Activated naive CD4-positive, alpha-beta T cell treated with anti-CD3 and anti-CD28 coated beads, Interleukin-2, amount 50 U/mL, for 24 hours (primary cell): ENCODE measurements around the gene TCERG1L.
"Not testable (repeated sequence)": the region's sequence is repeated elsewhere in the genome, so short reads cannot be mapped to it uniquely, and the experiment has no call there.

Source experiments
- H3K27ac Mint-ChIP-seq: one replicate; pipeline ENCODE4 v1.8.0; 2021; ENCODE audit warnings: mild to moderate bottlenecking, mixed read lengths
- H3K27me3 Mint-ChIP-seq: one replicate; pipeline ENCODE4 v1.8.0; 2021; ENCODE audit warnings: mixed read lengths
- H3K36me3 Mint-ChIP-seq: one replicate; pipeline ENCODE4 v1.8.0; 2021; ENCODE audit warnings: mixed read lengths
- H3K4me1 Mint-ChIP-seq: one replicate; pipeline ENCODE4 v1.8.0; 2021; ENCODE audit warnings: mixed read lengths
- H3K4me3 Mint-ChIP-seq: one replicate; pipeline ENCODE4 v1.8.0; 2021; ENCODE audit warnings: mild to moderate bottlenecking, mixed read lengths
- H3K9me3 Mint-ChIP-seq: one replicate; pipeline ENCODE4 v1.8.0; 2021; ENCODE audit warnings: mixed read lengths

The TCERG1L gene

GRCh38 chr10:131188494-131188893 is 123.0 kb downstream of the TCERG1L start:
- Mint-ChIP-seq H3K27ac (no peak overlapping the region), H3K4me1 (no peaks in the 10 kb centered on the region), H3K27me3 (no peaks in the 10 kb centered on the region), H3K4me3 (no peak overlapping the region), H3K9me3 (no peaks in the 10 kb centered on the region), H3K36me3 (no peaks in the 10 kb centered on the region)

GRCh38 chr10:131187926-131188325 is 123.6 kb downstream of the TCERG1L start:
- Mint-ChIP-seq H3K36me3 (no peaks in the 10 kb centered on the region), H3K4me3 (no peak overlapping the region), H3K27ac (no peak overlapping the region), H3K27me3 (no peaks in the 10 kb centered on the region), H3K9me3 (no peaks in the 10 kb centered on the region), H3K4me1 (no peaks in the 10 kb centered on the region)

GRCh38 chr10:131187274-131187673 is 124.2 kb downstream of the TCERG1L start:
- H3K27me3 Mint-ChIP-seq: no peaks in the 10 kb centered on the region
- H3K9me3 Mint-ChIP-seq: no peaks in the 10 kb centered on the region
- no peak overlapping the region for H3K27ac Mint-ChIP-seq
- no peak overlapping the region for H3K4me3 Mint-ChIP-seq
- H3K4me1 Mint-ChIP-seq: no peaks in the 10 kb centered on the region
- H3K36me3 Mint-ChIP-seq: no peaks in the 10 kb centered on the region

GRCh38 chr10:131186547-131187253 is 124.8 kb downstream of the TCERG1L start:
- Mint-ChIP-seq H3K27me3 (no peaks in the 10 kb centered on the region), H3K4me3 (no peak overlapping the region), H3K36me3 (no peaks in the 10 kb centered on the region), H3K27ac (no peak overlapping the region), H3K9me3 (no peaks in the 10 kb centered on the region), H3K4me1 (no peaks in the 10 kb centered on the region)

- Mint-ChIP-seq H3K27ac (no peak overlapping the region), H3K4me3 (no peak overlapping the region), H3K4me1 (no peaks in the 10 kb centered on the region), H3K36me3 (no peaks in the 10 kb centered on the region), H3K27me3 (no peaks in the 10 kb centered on the region), H3K9me3 (no peaks in the 10 kb centered on the region)
Observed at GRCh38 chr10:131184503-131184902, 127.0 kb downstream of the TCERG1L start.

- Mint-ChIP-seq H3K27ac (no peak overlapping the region), H3K9me3 (no peaks in the 10 kb centered on the region), H3K36me3 (no peaks in the 10 kb centered on the region), H3K27me3 (no peaks in the 10 kb centered on the region), H3K4me3 (no peak overlapping the region), H3K4me1 (no peaks in the 10 kb centered on the region)
Observed at GRCh38 chr10:131183546-131184045, 127.9 kb downstream of the TCERG1L start.

- no peaks in the 10 kb centered on the region for H3K9me3 Mint-ChIP-seq
- no peaks in the 10 kb centered on the region for H3K27me3 Mint-ChIP-seq
- no peaks in the 10 kb centered on the region for H3K36me3 Mint-ChIP-seq
- no peak overlapping the region for H3K4me3 Mint-ChIP-seq
- H3K4me1 Mint-ChIP-seq: no peaks in the 10 kb centered on the region
- H3K27ac Mint-ChIP-seq: no peak overlapping the region
Observed at GRCh38 chr10:131181456-131181855, 130.1 kb downstream of the TCERG1L start.

GRCh38 chr10:131180740-131181415 is 130.6 kb downstream of the TCERG1L start:
- no peaks in the 10 kb centered on the region for H3K27me3 Mint-ChIP-seq
- no peak overlapping the region for H3K4me3 Mint-ChIP-seq
- no peak overlapping the region for H3K27ac Mint-ChIP-seq
- no peaks in the 10 kb centered on the region for H3K4me1 Mint-ChIP-seq
- H3K9me3 Mint-ChIP-seq: no peaks in the 10 kb centered on the region
- no peaks in the 10 kb centered on the region for H3K36me3 Mint-ChIP-seq

- Mint-ChIP-seq H3K9me3 (no peaks in the 10 kb centered on the region), H3K4me3 (no peak overlapping the region), H3K27ac (no peak overlapping the region), H3K4me1 (no peaks in the 10 kb centered on the region), H3K36me3 (no peaks in the 10 kb centered on the region), H3K27me3 (no peaks in the 10 kb centered on the region)
Observed at GRCh38 chr10:131180086-131180485, 131.4 kb downstream of the TCERG1L start.

- Mint-ChIP-seq H3K27ac (no peak overlapping the region), H3K36me3 (no peaks in the 10 kb centered on the region), H3K4me1 (no peaks in the 10 kb centered on the region), H3K27me3 (no peaks in the 10 kb centered on the region), H3K4me3 (no peak overlapping the region), H3K9me3 (no peaks in the 10 kb centered on the region)
Observed at GRCh38 chr10:131179361-131179760, 132.2 kb downstream of the TCERG1L start.

GRCh38 chr10:131178521-131179331 is 132.8 kb downstream of the TCERG1L start:
- Mint-ChIP-seq H3K9me3 (no peaks in the 10 kb centered on the region), H3K4me3 (no peak overlapping the region)

GRCh38 chr10:131177431-131178327 is 133.8 kb downstream of the TCERG1L start:
- H3K27me3 Mint-ChIP-seq: no peaks in the 10 kb centered on the region
- H3K4me3 Mint-ChIP-seq: no peak overlapping the region
- H3K4me1 Mint-ChIP-seq: no peaks in the 10 kb centered on the region
- no peaks in the 10 kb centered on the region for H3K36me3 Mint-ChIP-seq
- H3K9me3 Mint-ChIP-seq: no peaks in the 10 kb centered on the region
- H3K27ac Mint-ChIP-seq: no peak overlapping the region

More at GRCh38 chr10:131178521-131179331, 132.8 kb downstream of the TCERG1L start:
- H3K27me3 Mint-ChIP-seq: no peaks in the 10 kb centered on the region
- no peak overlapping the region for H3K27ac Mint-ChIP-seq
- H3K36me3 Mint-ChIP-seq: no peaks in the 10 kb centered on the region
- no peaks in the 10 kb centered on the region for H3K4me1 Mint-ChIP-seq

- Mint-ChIP-seq H3K4me3 (no peak overlapping the region), H3K27ac (no peak overlapping the region), H3K36me3 (no peaks in the 10 kb centered on the region), H3K9me3 (no peaks in the 10 kb centered on the region), H3K4me1 (no peaks in the 10 kb centered on the region), H3K27me3 (no peaks in the 10 kb centered on the region)
Observed at GRCh38 chr10:131176907-131177306, 134.6 kb downstream of the TCERG1L start.

GRCh38 chr10:131176324-131176723 is 135.2 kb downstream of the TCERG1L start:
- not testable (repeated sequence) for H3K27ac Mint-ChIP-seq, H3K4me3 Mint-ChIP-seq, H3K27me3 Mint-ChIP-seq, H3K9me3 Mint-ChIP-seq, H3K4me1 Mint-ChIP-seq, H3K36me3 Mint-ChIP-seq

GRCh38 chr10:131175891-131176290 is 135.6 kb downstream of the TCERG1L start:
- no peaks in the 10 kb centered on the region for H3K9me3 Mint-ChIP-seq
- H3K4me1 Mint-ChIP-seq: no peaks in the 10 kb centered on the region
- no peak overlapping the region for H3K4me3 Mint-ChIP-seq
- no peak overlapping the region for H3K27ac Mint-ChIP-seq
- no peaks in the 10 kb centered on the region for H3K27me3 Mint-ChIP-seq
- no peaks in the 10 kb centered on the region for H3K36me3 Mint-ChIP-seq
